Dedifferentiated amniotic fluid mesenchymal stem cell (primary cell): ENCODE data around the gene FXYD2.

Experiments
- DNase-seq: peaks from one replicate; pipeline ENCODE4 v3.0.0-alpha.2; 2016; ENCODE audit errors: extremely low spot score

FXYD2 gene

DNA sequence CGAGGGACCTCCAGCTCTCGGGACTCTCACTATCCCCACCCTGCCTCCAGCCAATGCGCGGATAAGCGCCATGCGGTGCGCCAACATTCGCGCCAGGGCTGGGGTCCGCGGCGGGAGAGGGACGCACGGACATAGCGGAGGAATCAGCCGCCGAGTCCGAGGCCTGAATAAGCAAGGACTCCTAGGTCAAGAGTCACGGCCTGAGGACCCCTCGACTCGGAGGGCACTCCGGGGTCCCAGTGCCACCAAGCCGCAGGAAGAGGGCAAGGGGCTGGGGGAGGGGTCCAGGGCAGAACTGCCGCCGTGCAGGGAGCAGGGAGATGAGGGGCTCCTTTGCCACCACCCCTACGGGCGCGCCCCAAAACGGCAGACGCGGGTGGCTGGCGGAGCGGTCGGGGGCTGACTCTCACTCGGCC lies 28.1 kb downstream of the FXYD2 start:
- DNase-seq: no peak

DNA sequence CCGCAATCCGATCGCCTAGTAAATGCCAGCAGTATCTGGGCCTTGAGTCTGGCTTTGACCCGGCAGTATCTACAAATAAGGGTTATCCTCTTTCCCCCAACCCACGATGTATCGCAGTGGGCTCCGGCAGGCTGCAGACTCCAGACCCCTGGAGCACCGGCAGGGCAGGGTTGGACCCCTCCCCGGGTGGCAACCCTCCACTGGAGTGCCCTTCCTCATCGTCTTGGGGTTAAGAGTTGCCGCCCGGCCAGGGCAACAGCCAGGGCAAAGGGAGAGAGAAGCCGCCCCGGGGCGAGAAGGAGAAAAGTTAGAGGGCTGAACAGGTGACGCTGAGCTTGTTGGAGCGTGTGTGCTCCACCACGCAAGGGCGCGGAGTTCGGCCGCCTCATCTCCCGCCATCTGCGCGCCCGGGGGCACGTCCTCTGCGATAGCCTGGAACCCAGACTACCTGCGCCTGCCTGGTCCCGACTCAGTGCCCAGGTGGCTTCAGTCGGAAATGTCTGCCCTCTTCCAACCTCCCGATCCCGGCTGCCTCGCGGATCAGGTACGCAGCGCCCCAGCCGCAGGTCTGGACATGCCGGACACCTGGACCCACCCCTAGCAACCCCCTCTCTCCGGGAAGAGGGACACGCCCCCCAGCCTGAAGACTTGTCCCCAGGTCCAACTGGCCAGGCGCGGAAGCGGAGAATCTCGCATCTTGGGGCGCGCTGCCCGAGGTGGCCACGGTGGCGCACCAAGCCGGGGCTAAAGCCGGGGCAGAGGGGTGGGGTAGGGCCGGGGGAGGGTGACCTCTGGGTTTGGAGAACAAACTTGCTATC lies 28.7 kb downstream of the FXYD2 start:
- no peak for DNase-seq

DNA sequence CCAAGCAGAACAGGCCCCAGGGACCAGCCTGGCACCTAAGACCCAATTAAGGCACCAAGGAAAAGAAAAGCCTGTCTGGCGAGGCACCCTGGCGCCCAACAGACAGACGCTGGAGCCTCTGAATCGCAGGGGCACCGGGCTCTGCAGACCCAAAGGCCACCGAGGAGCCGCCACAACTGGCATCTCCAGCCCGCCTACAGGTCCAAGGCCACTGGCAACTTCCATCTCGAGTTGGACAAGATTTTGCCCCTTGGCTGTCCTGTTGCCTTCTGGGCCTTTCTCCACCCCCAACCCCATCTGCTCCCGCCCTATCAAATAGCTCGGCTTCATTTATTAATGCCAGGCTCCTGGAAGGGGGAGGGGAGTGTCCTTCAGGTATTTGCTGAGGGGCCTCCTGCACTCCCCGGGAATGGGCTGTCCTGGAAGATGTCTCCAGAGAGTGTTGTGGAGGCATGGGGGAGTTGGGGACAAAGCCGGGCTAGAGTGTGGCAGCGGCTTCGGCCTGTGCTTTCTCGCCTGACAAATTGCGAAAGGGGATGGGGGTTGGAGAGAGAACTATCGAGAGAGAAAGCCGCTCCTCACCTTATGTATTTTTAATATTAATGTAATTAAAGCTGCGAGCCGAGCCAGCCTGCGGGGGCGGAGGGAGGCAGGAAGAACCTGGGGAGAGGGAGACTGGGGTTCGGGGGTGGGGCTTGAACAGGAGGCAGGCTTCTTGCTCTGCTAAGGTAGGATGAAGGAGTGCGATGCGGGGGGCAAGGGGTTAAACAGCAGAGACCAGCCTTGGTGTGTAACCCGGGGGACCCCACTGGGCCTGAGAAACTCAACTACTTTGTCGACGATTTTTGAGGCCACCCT lies 29.5 kb downstream of the FXYD2 start:
- no peak for DNase-seq

DNA sequence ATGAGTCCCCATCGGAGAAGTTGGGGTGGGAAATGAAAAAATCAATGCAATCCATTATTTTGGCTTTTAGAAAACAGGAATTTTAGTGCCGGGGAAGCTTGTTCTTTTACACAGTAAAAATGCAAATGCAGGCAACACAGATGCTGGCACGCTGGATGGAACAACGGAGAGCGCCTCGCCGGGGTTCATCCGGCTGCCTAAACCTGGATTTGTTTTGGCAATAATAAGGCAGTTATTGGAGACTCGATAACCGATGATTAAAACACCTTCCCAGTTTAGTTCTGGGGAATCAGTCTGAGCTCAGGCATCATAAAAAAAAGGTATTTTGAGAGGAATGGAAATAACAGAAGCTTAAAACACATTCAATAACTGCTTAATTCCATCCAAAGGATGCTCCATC lies 30.4 kb downstream of the FXYD2 start:
- DNase-seq: no peak

DNA sequence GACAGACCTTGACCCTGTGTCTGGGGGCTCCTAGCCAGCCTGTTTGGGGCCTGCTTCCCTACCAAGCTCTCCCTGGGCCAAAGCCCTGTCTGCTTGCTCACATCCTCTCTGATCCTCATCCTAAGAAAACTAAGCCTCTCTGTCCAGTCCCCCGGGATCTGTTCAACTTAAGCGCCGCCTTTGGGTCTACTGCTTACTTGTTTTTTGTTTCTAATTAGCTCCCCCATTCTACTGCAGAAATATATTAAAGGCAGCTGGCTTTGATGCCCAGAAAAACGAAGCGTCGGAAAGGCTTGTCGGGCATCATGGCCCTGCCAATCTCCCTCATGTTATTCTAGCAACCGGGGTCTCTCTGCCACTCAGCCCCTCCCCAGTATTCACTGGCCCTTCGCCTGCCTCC lies 31.0 kb downstream of the FXYD2 start:
- no peak for DNase-seq

DNA sequence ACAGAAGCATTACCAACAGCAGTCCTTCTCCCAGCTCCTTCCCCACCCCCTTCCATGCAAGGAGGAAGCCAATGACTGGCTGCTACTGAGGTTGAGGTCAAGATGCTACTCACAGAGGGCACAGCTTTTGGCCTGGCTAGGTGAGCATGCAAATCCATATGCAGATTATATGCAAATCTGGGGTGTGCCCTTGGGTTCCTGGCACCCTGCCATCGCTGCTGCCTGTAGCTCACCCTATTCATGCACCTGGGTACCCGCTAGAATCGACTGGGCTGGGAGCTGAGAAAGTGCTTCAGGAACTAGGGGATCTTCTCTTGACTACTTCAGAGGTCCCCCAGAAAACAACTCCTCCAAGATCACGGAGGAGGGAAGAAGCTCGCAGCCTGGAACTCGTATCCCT lies 31.6 kb downstream of the FXYD2 start:
- no peak for DNase-seq

DNA sequence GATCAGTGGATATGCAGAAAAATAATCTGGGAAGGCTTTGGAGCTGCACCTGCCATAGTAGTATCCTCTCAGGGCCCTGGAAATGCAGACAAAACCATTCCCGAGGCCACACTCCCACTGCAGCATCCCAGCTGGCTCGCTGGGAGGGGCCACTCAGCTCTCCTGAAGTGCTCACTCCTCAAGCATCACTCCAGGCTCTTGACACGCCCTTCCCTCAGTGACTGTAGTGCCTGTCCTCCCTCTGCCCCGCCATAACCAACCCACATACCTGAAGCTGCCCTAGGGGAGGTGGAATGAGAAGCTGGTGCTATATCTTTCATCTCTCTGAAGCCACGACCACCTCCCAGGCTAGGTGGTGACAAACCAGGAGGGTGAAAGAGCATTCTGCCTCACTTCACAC lies 32.3 kb downstream of the FXYD2 start:
- DNase-seq: no peak

DNA sequence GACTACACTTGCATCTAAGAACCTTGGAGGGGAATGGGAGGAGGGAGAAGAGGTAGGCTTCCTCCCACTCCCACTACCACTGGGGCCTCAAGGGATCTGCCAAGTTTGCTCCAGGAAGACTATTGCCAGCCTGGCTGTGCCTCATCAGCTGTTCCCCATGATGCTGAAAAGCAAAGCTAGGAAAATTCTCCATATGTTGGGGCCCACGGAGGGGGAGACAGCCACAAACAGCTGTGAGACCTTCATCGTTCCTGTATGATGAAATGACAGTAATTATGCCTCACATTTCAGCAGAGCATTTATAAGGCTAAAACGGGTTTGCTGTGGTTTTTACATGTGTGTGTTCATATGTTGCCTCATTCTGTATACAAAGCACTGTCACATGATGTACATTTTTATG lies 34.3 kb downstream of the FXYD2 start:
- no peak for DNase-seq

DNA sequence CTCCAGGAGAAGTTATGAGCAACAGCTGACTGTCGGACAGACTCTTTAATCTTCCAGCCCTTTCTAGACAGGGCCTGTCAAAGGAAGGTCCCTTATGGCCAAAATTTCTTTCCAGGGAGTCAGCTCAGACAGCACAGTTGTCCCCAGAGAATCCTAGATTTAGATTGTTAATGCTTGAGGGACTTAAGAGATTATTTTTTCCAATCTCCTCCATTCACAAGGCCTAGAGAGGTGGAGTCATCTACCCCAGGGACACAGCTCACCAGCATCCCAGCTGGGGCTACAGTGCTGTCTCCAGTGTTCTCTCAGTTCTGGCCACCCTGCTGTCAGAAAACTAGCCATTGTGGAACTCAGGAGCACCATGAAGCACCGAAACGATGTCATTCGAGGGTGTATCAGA lies 35.3 kb downstream of the FXYD2 start:
- DNase-seq: no peak

DNA sequence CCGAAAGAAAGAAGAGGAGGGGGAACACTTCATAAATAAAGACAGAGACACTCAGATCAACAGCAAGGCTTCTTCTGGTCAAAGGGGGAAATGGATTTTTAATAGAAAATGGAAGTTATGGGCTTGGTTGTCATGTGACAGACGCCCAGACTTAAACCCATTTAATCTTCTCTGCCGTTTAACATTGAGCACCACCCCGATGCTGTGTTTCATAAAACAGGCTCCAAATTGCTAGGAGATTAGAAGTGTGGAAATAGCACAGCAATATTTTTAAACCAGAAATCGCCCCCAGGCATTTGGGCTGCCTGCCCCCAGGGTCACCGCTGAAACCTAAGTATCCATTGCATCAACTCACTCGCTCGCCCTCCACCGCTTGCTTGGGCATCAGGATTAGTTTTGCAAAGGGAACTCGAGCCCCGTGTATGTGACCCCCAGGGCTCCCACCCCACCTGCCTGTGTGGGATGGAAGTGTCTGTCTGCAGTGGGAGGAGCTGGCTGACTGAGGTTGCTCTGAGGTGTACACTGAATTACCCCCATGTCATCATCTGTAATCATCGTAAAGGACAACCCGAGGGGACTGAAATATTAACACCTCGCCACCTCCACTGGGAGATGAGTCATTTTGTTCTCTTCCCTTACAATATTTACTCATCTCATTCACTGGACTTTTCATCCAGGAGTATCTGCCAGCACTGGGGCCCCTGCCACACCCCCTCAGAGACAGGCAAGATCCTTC lies 38.2 kb downstream of the FXYD2 start:
- no peak for DNase-seq

DNA sequence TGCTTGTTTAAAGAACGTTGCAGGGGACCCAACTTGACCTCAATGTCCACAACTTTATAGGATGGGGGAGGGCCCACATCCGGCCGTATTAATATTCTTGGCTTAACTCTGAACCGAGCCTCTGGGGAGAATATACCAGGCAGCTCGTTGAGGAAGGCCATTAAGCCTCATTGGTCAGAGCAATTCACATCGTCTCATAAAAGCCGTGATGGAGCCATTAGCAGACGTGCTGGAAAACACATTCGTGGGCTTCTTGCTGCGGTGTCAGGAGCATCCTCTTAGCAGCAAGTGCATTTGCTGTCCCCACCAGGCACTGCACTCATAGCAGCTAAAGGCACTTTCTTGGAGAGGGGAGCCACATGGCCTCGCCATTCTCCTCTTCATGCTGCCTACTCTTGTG lies 42.4 kb downstream of the FXYD2 start:
- DNase-seq: no peak

DNA sequence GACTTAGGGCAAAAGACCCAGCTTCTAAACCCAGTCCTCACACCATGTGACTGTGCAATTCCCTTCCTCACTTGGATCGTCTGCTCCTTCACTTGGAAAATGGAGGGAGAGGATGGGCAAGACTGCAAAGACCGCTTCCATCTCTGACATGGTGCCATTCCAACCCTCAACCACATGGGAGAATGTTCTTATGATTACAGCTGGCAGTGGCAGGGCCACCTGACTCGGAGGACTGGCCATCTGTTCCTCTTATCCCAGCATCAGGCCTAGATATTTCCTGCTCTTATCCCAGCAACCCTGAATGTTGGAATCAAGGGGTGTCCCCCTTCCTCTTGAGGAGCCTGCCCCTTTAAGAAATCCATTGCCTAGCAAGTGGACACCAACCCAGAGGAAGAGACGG lies 42.9 kb downstream of the FXYD2 start:
- no peak for DNase-seq

DNA sequence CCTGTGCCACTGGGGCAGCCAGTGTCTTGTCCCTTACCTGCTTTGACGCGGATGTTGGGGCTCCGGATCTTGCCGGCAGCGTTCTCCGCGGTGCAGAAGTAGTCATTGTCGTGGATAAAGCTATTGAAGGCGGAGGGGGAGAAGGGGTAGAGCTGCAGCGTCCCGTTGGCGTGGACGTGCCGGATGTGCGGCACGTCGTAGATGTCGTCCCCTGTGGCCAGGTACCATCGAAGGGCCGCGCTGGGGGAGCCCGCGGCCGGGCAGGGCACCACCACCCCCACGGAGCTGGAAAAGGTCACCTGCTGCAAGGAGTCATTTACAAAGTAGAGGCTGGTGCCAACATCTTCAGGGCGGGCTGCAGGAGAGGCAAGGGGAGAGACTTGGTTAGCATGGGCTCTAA lies 44.1 kb downstream of the FXYD2 start:
- no peak for DNase-seq

DNA sequence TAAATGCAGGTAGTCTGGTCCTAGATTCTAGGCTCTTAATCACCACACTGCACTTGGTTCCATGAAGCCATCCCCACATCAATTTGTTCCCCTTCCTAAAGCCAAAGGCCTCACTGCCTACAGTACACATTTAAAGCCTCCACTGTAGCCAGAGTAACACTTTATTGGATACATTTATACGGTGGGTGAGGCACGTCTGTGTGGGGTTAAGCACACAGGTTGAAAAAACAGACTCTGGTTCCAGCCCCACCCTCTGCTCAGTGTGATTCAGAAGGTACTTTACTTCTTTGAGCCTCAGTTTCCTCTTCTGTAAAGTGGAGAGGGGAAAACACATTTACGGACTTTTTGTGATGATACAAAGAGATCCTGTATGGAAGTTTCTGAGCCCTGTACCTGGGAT lies 50.0 kb downstream of the FXYD2 start:
- no peak for DNase-seq

DNA sequence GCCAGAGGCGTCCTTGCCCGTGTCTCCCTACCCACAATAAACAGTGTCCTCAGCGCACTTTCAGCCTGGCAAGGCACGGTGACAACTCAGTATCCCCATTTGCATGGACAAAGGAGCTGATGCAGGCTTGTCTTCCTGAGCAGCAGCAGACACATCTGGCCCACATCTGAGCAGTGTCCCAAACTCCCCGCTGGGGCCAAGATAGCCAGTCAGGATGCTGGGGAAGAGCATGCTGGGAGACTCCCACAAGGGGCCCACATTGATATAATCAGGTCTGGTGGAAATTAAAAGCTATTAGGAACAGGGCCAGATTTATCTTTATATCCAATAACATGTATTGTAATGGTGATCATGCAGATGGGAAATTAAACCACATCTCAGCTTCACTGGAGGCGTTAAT lies 52.2 kb downstream of the FXYD2 start:
- DNase-seq: no peak

DNA sequence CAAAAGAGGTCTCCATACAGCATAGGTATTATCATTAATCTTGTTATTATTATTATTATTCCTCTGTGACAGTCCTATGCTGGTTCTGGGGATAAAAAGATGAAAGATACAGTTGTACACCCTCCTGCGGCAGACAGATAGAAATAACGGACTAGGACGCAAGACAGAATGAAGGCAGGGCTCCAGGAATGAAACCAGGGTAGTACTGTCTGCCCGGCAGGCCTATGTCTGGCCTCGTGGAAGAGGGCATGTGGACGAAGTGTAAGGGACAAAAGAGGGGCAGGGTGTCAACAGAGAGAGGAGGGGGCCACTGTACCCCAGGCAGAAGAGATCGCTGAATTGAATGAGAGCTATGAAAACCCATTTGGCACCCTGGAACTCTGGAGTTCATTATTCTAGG lies 52.7 kb downstream of the FXYD2 start:
- no peak for DNase-seq

DNA sequence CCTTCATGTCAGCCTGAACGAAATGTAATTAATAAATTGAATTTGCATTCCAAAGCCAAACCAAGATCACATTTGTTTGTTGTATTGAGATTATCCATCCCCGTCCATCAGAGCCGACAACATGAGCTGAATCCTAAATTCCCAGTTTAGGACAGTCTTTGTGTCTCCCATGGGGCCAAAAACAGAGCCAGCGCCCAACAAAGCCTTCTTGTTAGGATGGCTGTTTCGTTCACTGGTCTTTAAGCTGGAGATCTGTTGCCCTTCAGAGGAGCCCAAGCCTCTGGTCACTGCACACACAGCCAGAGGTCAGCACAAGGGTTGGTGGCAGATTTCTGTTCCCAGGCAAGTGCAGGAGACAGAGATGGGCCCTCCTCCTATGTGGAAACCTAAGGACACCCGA lies 53.3 kb downstream of the FXYD2 start:
- DNase-seq: no peak

DNA sequence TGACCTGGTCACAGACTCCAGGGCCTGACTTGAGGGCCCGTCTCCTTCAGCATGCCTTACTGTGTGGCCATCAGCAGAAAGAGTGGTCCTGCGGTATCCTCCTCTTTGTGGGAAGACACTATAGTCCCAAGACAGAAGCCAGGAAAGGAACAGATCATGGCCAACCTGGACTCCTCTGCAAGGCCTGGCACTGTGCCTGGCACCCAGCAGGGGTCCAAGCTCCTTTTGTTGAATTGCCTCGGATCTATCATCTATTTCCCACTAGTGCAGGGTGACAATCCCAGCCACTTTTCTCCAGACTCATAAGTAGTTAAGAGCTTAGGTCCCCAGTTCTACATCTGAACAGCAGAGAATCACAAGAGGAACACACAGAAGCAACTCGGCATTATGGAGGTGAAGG lies 54.5 kb downstream of the FXYD2 start:
- no peak for DNase-seq
